ENCODE measurements around the gene EDAR. TPM values are rescaled to one million over a fixed set of nuclear protein-coding genes. Genes with fewer than 3 reads are reported as not detected.

The EDAR gene
- total RNA-seq, 2 donors from 2014 or later = not detected

DNA sequence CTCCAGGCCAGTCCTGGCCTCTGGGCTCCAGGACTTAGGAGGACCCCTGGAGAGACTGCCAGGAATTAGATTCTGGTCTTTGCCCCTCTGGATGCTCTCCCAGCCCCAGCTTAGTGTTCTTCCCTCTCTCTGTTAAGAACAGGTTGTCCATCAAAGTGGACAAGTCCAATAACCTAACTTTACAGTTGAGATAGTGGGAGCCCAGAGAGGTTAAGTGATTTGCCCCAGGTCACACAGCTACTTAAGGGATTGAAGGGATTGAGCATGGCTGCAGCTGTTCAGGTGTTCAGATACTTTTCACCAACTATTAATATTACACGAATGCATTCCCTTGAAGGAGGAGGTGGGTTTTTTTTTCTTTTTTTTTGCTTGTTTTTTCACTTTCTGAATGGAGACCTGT lies 57.6 kb downstream of the EDAR start:
- H3K4me1 ChIP-seq (ENCODE audit: control insufficient read depth, insufficient read depth, low read length) = no peaks in the 10 kb centered on the region
- DNase-seq = no peak
- H3K27ac ChIP-seq (ENCODE audit: low read depth, low read length) = no peak overlapping the region
- H3K9ac ChIP-seq (ENCODE audit: extremely low read depth, low read length, poor library complexity, severe bottlenecking) = no peak overlapping the region
- H3K4me3 Mint-ChIP-seq = no peak overlapping the region
- peaks cover 3% of the 10 kb centered on the region for H3K27me3 Mint-ChIP-seq (ENCODE audit: insufficient read depth)
- H3K9me3 ChIP-seq (ENCODE audit: control insufficient read depth, low read length) = no peaks in the 10 kb centered on the region
- no peak for TF ChIP-seq CTCF (conservative IDR thresholded peaks at IDR 0.05)
- peaks cover 19% of the 10 kb centered on the region for H3K4me1 Mint-ChIP-seq
- no peaks in the 10 kb centered on the region for H3K36me3 Mint-ChIP-seq (ENCODE audit: low read depth)
- no peak overlapping the region for H3K27ac Mint-ChIP-seq
- H3K9me3 Mint-ChIP-seq = no peaks in the 10 kb centered on the region
- 80% methylated on average over 1 of the region's 1 CpG; no CpG with 5 or more reads in 1 of the 2 experiments for WGBS, 2 experiments (ENCODE audit: insufficient coverage in 1 of 2, insufficient read length in 1 of 2)
- no peaks in the 10 kb centered on the region for H3K27me3 ChIP-seq (ENCODE audit: control insufficient read depth, insufficient read depth, low read length, poor library complexity, severe bottlenecking)
- H3K4me3 ChIP-seq (ENCODE audit: low read length) = no peak overlapping the region
- H3K36me3 ChIP-seq (ENCODE audit: control insufficient read depth, insufficient read depth, low read length) = no peaks in the 10 kb centered on the region

DNA sequence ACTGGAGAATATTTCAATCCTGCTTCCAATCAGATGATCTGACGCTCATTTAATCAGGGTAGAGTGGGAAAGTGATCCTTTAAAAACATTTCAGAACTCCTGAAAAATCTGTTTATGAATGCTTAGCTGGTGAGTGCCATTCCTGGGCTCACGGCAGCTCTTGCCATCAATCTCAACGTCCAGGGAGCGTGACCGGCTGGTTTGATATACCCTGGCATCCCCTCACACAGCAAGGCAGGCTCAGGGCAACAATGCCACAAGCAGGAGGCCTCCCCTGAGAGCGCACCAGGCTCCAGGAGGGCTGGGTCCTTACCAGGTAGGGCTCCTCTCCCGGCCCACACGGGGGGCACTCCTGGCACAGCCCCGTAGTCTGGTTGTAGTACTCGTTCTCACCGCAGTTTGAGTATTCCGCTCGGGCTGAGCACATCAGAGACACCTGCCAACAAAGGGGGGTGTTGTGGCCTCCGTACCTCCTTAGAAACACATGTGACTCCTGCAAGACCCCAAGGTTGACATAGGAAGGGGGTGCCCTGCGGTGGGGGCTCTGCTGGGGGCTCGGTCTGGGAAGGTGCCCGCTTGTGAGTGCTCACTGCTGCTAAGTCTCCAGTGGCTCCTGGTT lies 59.1 kb downstream of the EDAR start:
- H3K36me3 ChIP-seq (ENCODE audit: control insufficient read depth, insufficient read depth, low read length) = no peaks in the 10 kb centered on the region
- Mint-ChIP-seq H3K27ac (no peak overlapping the region), H3K9me3 (no peaks in the 10 kb centered on the region), H3K27me3 (ENCODE audit: insufficient read depth) (peaks cover 3% of the 10 kb centered on the region), H3K4me3 (no peak overlapping the region), H3K36me3 (ENCODE audit: low read depth) (no peaks in the 10 kb centered on the region), H3K4me1 (peaks cover 9% of the 10 kb centered on the region)
- no peak overlapping the region for H3K27ac ChIP-seq (ENCODE audit: low read depth, low read length)
- no peaks in the 10 kb centered on the region for H3K27me3 ChIP-seq (ENCODE audit: control insufficient read depth, insufficient read depth, low read length, poor library complexity, severe bottlenecking)
- H3K4me1 ChIP-seq (ENCODE audit: control insufficient read depth, insufficient read depth, low read length) = no peaks in the 10 kb centered on the region
- 94 to 95% methylated on average over 11 to 17 of the region's 17 CpGs for WGBS, 2 experiments (ENCODE audit: insufficient coverage in 1 of 2, insufficient read length in 1 of 2)
- H3K4me3 ChIP-seq (ENCODE audit: low read length) = no peak overlapping the region
- H3K9ac ChIP-seq (ENCODE audit: extremely low read depth, low read length, poor library complexity, severe bottlenecking) = no peak overlapping the region
- no peak for TF ChIP-seq CTCF (conservative IDR thresholded peaks at IDR 0.05)
- H3K9me3 ChIP-seq (ENCODE audit: control insufficient read depth, low read length) = no peaks in the 10 kb centered on the region
- DNase-seq = no peak

DNA sequence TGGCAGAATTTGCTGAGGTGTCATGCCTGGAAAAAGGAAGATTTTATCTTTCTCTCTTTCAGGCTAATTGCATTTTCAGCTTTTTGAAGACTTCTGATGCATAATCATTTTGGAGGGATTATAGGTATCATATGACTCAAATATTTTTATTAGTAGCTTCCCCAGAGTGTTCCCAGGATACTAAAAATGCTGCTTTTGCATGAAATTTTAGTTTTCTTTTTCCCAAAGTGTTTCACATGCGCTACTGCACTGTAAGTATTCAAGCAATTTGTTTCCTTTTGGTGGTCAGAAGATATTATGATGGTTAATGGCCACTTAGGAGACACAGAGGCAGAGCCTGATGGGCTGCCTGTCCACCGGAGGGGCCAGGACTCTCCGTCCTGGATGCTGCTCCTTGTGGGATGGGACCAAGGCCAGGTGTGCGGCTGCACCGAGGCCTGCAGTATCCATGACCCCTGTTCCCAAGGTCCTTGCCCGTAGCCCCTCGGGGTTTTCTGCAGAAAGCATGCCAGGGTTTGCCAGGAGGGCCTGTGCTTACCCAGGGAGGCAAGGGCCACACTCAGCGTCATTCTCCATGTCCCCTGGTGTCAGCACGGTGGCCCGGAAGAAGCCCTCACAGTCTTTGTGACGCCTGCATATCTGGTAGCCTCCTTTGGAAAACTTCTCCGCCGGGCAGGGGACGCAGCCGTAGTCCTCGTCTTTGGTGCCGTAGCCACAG lies 60.2 kb downstream of the EDAR start:
- Histone ChIP-seq H3K27me3 (ENCODE audit: control insufficient read depth, insufficient read depth, low read length, poor library complexity, severe bottlenecking) (no peaks in the 10 kb centered on the region), H3K36me3 (ENCODE audit: control insufficient read depth, insufficient read depth, low read length) (no peaks in the 10 kb centered on the region), H3K9me3 (ENCODE audit: control insufficient read depth, low read length) (no peaks in the 10 kb centered on the region), H3K4me1 (ENCODE audit: control insufficient read depth, insufficient read depth, low read length) (no peaks in the 10 kb centered on the region), H3K4me3 (ENCODE audit: low read length) (no peak overlapping the region), H3K9ac (ENCODE audit: extremely low read depth, low read length, poor library complexity, severe bottlenecking) (no peak overlapping the region), H3K27ac (ENCODE audit: low read depth, low read length) (no peak overlapping the region)
- WGBS, 2 experiments (ENCODE audit: insufficient coverage in 1 of 2, insufficient read length in 1 of 2) = 90 to 94% methylated on average over 10 to 17 of the region's 17 CpGs
- DNase-seq = no peak
- Mint-ChIP-seq H3K9me3 (no peaks in the 10 kb centered on the region), H3K27me3 (ENCODE audit: insufficient read depth) (peaks cover 3% of the 10 kb centered on the region), H3K27ac (no peak overlapping the region), H3K4me1 (peaks cover 5% of the 10 kb centered on the region), H3K36me3 (ENCODE audit: low read depth) (no peaks in the 10 kb centered on the region), H3K4me3 (no peak overlapping the region)
- peak; percentile 11 for TF ChIP-seq CTCF (conservative IDR thresholded peaks at IDR 0.05)
